Measurements from ENCODE around the gene SEC16A.

The SEC16A gene

DNA sequence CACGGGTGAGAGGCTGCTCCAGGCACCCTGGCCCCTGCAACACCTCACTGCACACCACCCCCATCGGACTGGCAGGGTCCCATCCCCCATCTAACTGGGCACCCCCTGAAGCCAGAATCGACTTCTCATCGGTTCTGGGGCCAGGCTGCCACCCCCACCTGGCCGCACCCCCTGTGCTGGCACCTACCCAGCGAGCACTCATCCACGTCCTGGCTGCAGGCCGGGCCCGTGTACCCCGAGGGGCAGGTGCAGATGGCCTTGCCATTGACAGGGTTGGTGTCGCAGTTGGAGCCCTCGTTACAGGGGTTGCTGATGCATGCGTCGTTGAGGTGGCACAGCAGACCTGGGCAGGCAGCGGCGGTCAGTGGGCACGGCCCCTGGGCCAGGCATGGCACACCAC lies 35.1 kb upstream of the SEC16A start:
- no peak for DNase-seq (ENCODE audit: low read depth in 2 of 2)

DNA sequence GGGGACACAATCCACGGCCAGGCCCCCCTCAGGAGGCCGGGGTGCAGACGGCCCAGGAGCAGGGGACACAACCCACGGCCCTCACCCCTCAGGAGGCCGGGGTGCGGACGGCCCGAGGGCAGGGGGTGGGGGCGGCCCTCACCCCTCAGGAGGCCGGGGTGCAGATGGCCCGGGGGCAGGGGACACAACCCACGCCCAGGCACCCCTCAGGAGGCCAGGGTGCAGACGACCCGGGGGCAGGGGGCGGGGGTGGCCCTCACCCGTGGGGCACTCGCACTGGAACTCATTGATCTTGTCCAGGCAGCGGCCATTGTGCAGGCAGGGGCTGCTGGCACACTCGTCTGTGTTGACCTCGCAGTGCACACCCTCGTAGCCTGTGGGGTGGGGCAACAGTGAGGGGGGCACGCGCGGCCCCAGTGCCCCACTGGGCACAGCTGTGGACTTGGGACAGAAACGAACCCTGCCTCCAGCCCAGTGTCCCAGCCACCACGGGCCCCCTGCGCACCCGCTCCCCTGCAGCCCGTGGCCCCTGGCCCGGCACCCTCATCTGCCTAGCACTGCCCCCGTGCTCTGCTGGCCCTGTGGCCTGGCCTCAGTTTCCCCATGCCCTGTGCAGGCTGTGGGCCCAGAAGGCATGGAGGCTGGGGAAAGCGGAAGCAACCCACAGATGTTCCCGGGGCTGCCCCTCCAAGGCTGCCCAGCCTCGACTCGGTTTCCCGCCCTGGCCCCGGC lies 34.3 kb upstream of the SEC16A start:
- no peak for DNase-seq (ENCODE audit: low read depth in 2 of 2)

DNA sequence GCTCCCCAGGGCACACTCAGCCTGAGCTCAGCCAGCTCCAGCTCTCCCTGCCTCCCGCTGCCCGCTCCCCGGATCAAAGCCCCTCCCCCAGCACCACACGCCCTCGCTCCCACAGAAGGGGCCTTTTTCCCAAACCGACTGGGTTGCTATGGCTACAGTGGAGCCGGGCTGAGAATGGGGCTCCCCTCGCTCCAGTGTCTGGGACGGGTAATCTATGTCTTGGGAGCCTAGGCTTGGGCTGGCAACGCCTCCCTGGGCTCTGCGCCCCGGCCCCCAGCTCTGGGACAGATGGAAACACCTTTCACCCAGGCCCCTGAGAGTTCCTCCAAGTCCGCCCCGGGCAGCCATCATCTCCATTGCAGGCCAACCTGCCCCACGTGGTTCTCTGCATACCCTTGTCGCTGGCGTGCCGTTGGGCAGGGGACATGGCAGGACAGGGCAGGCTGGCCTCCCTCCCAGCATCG lies 33.4 kb upstream of the SEC16A start:
- no peak for DNase-seq (ENCODE audit: low read depth in 2 of 2)

DNA sequence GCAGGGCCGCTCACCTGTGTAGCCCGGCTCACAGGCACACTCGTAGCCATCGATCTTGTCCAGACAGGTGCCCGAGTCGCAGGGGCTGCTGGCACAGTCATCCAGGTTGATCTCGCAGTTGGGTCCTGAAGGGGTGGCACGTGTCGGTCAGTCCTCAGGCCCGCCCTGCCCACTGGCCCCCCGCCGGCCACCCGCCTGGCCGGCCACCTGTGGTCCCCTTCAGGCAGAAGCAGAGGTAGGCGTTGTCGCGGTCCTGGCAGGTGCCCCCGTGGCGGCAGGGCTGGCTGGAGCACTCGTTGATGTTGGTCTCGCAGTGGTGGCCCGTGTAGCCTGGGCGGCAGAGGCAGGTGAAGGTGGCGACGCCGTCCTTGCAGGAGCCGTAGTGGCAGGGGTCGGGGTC lies 32.4 kb upstream of the SEC16A start:
- DNase-seq (ENCODE audit: low read depth in 2 of 2), result no peak

DNA sequence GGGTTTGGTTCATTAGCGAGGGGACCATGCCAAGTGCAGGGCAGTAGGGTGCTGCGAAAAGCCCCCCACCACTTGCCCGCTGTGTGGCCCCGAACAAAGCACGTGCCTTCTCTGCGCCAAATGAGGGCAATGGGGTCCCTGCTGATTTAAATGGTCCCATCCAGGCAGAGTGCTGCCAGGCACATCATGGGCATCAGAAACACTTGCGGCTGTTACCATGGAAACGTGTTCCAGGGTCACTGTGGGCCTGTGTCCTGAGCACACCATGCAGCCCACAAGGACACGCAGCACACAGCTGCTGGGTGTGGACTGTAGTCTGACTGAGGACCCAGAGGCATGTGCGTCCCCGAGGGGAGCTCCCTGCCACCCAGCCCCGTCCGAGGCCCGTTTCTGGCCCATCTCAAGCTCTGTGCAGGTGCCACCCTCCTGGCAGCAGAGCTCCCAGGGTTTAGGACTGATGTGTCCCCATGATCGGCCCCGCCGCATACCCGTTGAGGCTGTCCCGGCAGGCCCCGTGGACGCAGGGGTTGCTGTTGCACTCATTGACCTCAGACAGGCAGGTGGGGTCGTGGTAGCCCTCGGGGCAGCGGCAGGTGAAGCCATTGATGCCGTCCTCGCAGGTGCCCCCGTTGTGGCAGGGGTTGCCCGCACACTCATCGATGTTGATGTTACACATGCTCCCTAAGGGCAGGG lies 31.3 kb upstream of the SEC16A start:
- DNase-seq (ENCODE audit: low read depth in 2 of 2), result no peak

DNA sequence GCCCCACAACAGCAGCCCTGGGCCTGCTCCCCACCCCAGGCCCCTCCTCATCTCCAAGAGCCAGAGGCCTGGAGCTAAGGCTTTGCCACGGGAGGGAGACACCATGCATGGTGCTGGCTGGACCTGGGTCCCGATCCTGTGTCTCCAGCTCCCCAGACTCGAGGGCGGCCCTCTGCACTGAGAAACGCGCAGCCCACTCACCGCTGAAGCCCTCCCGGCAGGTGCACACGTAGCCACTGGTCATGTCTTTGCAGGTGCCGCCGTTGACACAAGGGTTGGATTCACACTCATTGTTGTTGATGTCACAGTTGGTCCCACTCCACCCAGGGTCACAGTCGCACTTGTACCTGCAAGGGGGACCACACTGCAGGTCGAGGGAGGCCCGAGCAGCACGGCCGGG lies 30.4 kb upstream of the SEC16A start:
- no peak for DNase-seq (ENCODE audit: low read depth in 2 of 2)

DNA sequence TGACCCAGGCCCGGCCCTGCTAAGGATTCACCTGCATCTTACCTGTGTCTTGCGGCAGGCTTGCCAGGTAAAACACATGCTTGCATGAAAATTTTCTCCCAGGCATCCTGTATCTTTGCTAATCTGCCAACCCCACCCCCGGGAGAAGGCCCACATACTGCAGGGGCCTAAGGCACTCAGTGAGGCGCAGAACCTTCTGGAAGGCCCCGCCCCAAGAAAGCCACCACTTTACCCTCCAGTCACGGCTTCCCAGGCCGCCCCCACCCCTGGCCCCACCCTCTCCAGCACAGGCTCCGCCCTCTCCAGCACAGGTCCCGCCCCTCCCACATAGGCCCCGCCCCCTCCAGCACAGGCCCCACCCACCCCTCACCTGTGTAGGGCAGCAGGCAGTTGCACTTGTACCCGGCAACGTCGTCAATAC lies 29.8 kb upstream of the SEC16A start:
- peak in 1 of 2 donors; percentile 19 for DNase-seq (ENCODE audit: low read depth in 2 of 2)

DNA sequence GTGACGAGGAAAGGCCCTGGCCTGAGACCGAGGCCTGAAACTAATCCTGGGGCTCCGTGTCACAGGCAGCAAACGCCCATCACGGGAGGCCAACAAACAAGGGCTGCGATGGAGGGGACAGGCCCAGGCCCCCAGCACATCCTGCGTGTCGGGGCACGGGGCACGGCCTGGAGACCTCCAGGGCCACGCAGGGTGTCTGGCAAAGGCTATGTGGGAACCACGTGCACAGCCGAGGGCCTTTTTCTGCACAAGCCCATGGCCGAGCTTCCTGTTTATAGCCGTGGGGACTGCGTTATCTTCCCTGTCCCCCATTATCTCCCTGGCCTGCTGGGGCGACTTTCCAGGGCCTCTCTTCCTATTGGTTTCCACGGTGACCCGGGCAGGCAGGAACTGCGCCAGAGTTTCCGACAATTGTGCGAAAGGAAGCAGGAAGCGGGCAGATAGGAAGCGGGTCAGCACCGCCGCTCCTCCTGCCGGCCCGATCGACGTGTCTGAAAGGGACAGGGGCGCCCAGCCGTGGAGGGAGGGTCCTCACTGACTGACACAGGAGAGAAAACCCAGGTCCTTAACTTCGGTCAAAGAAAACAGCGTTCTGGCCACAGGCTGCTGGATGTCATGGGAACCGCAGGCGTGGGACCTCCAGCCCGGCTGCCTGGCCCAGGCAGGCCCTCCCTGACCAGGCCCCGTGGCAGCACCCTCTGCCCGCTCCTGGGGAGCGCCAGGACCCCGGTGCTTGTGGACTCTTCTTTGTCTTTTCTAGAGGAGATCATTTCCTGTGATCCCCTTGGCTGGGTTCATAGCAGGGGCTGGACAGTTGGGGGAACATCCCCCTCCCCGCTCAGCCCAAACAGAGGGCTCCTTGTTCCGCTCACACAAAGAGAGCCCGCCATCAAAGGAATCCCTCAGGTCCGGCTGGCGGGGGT lies 29.1 kb upstream of the SEC16A start:
- no peak for DNase-seq (ENCODE audit: low read depth in 2 of 2)

DNA sequence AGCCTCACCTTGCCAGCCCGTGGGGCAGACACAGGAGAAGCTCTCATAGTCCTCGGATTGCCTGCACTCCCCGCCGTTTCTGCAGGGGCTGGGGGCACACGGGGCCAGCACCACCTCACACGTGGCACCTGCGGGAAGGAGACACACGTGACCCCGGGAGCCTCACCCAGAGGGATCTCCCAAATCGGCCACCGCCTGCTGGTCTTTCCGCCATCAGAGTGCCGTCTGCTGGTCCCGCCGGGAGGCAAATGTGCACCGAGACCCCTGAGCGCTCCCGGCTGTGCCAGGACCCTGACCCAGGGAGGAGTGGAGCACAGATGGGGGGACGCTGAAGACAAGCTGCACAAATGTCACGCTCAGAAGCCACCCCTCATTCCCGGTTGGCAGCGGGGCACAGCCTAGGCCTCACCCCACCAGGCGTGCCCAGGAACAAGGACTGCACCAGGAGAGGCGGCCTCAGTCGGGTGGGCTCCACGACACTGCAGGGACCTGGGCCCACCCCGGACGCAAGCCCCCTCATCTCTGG lies 28.4 kb upstream of the SEC16A start:
- no peak for DNase-seq (ENCODE audit: low read depth in 2 of 2)

DNA sequence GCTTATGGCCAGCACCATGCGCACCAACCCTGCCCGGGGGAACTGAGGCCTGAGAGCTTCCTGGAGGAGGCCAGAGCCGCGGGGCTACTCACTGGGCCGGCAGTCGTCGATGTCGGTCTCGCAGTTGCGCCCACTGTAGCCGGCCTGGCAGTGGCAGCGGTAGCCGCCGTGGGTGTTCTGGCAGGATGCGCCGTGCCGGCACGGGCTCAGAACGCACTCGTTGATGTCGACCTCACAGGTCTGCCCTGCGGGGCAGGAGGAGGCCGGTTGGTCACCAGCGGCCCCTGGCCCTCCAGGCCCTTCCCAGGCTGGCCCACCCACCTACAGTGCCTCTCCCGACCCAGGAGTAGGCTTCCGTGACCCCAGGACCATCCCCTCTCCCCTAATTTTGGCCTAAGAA lies 27.7 kb upstream of the SEC16A start:
- no peak for DNase-seq (ENCODE audit: low read depth in 2 of 2)

DNA sequence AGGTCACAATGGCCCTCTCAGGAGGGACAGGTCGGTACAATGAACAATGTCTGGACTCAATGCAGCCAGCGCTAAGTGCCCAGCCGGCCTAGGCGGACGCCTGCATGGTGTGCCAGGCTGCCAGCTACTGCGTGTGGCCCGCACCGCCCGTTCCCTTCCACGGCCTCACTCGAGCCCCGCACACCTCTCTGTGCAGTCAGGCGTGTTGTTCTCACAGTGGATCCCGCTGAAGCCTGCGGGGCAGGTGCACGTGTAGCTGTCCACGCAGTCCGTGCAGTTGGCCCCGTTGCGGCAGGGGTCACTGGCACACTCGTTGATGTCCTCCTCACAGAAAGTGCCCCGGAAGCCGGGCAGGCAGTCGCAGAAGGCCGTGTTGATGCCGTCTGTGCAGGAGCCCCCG lies 26.7 kb upstream of the SEC16A start:
- no peak for DNase-seq (ENCODE audit: low read depth in 2 of 2)

DNA sequence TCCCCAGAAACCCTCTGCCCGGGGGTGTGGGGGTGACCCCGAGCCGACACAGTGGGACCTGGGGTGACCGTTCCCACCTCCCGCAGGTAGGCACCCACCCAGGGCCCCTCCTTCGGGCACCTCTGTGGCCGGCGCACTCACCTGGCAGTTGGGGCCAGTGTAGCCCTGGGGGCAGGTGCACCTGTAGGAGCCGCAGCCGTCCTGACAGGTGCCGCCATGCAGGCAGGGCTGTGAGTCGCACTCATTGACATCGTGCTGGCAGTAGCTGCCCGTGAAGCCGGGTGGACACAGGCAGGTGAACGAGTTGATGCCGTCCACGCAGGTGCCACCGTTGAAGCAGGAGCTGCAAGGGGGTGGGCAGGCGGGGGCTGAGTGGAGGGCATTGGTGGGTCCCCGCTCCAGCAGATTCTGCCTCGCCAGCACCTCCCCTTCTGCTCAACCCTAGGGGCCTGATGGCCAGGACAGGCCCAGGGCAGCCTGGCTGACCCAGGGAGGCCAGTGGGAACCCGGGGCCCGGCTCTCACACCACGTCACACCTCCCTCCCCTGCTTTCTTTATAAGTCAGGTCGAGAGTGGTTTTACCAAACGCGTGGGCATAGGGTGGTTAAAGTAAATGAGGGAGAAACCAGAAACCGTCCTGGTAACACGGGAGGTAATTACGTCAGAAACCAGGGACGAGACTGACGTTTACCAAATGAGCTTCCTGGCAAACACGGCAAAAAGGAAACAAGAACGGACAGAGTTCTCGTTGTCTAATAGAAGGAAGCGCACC lies 26.1 kb upstream of the SEC16A start:
- DNase-seq (ENCODE audit: low read depth in 2 of 2), result no peak

DNA sequence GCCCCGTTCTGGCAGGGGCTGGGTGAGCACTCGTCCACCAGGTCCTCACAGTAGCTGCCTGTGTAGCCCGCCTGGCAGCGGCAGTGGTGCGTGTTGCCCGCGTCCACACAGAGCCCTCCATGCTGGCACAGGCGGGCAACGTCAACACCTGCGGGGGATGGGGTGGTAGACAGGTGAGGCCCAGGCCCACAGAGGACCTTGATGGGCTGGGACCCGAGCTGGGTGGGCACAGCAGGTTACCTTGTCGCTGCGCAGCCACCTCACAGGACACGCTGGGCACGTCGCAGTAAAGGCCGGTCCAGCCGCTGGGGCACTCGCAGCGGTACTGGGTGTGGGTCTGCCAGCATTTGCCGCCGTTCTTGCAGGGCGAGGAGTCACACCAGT lies 25.1 kb upstream of the SEC16A start:
- no peak for DNase-seq (ENCODE audit: low read depth in 2 of 2)

DNA sequence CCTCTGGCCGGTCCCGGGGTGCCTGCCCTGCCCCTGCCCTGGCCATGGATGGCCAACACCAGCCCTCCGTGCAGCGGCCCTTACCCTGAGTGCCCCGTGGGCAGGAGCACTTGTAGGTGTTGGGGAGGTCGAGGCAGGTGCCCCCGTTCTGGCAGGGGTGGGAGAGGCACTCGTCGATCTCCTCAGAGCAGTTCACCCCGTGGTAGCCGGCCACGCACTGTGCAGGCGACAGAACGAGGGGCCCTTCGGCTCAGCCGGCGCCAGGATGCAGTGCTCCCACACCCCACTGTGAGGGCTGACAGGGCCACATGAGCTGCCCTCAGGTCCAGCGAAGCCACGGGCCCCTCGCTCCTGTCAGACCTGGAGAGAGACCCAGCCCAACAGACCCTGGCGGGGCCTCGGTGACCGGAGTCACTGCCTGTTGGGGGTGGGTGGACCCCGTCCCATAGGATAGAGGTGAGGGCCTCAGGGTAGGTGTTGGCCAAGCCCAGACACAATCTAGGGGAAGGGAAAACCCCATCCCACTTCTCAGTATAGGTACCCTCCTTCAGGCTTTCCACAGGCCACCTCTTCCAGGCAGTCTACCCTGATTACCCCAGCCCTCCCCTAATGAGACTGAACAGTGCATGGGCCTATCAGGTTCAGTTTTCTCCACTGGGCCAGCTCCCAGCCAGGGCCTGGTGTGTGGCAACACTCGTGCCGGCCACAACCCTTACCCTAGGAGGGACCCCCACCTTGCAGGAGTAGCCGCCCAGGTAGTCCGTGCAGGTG lies 24.6 kb upstream of the SEC16A start:
- DNase-seq (ENCODE audit: low read depth in 2 of 2), result no peak

DNA sequence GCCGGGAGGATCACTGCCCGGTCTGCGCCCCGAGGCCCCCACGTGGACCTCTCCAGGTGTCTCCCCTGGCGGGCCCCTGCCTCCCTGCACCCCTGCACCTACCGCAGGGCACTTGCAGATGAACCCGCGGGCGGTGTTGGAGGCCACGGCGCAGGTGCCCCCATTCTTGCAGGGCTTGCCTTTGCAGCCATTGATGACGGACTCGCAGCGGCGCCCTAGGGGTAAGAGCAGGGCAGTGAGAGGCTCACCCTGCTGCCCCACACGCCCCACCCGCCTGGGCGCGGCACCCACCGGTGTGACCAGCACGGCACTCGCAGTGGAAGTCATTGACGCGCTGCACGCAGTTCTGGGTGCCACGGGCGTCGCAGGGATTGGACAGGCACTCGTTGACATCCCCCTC lies 23.6 kb upstream of the SEC16A start:
- no peak for DNase-seq (ENCODE audit: low read depth in 2 of 2)

DNA sequence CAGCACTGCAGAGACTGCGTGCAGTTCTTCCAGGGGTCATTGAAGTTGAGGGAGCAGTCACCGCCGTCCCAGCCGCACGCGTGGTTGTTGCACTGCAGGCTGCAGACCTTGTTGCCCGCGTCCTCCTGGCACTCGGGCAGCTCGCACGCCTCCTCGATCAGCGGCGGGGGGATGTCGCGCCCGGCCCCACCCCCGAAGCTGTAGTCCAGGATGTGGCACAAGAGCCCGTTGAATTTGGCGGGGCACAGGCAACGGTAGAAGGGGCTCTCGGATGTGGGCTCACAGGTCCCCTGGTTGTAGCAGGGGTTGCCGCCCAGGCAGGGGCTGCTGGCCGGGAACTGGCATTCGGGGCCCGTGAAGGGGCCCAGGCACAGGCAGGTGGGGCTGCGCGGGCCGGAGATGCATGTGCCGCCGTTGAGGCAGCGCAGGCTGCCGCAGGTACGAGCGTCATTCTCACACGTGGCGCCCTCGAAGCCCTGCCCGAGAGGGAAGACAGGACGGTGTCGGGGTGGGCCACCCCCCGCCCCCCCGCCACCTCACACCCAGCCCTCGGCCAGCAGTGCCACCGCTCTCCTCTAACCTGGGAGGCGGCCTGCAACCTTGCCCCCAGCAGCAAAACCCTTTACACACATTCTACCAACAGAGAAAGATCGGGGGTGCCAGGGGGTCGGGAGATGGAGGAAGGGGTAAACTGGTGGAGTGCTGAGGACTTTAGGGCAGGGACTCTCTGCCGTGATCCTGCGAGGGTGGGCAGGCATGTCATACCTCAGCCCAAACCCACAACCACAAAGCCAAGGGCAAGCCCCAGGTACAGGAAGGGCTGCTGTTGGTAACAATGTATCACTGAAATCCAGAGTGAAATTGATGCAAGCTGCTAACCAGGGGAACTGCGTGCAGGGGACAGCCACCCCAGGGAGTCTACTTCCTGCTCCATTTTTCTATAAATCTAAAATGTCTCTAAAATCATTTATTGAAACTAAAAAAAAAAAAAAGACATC lies 22.9 kb upstream of the SEC16A start:
- DNase-seq (ENCODE audit: low read depth in 2 of 2), result no peak

DNA sequence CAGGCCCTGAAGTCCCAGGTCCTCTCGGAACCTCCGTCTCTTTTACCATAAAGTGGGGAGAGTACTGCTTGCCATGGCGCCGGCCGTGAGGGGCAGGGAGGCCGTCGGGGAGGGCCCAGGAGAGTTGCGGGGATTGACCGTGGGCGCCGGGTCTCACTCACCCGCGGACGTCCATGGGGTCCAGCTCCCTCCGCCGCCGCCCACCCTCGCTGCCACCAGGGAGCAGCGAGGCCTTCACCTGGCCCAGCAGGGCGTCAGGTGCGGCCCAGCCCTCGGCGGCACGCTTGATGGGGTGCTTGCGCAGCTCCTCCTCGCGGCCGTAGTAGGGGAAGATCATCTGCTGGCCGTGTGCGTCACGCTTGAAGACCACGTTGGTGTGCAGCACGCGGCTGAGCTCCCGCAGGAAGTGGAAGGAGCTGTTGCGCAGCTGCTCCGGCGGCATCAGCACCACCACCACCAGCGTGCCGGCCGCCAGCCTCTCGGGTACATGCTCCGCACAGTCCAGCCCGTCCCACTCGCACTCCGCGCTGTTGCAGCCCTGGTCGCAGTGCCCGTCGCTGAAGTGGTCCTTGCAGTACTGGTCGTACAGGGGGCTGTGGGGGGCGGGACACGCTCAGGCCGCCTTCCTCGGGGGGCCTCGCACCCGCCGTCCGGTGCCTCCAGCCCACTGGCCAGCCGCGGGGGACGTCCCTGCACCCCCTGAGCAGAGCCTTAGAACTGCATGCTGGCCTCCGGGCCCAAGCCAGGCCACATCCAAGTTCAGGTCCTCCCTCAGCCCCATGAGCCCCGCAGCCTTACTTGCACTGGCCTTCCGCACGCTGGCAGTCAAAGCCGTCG lies 21.9 kb upstream of the SEC16A start:
- DNase-seq (ENCODE audit: low read depth in 2 of 2), result no peak

DNA sequence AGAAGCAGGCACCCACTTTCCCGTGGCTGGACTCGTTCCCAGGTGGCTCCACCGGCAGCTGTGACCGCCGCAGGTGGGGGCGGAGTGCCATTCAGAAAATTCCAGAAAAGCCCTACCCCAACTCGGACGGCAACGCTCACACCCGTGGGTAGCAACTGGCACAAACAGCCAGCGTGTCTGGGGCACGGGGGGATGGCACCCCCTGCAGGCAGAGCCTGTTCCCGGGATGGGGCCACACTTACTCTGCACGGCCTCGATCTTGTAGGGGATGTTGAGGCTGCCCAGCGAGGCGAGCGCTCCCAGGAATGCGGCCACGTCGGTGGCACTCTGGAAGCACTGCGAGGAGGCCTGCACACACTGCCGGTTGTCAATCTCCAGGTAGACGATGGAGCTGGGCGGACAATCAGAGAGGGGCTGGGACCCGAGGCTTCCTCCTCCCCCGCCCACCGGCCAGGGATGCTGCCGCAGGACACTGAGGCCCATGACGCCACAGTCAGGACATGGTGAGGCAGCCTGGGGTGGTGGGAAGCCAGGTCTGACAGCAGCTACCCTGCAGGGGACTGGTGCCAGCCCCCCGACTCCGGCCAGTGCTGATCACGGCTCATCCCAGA lies 20.2 kb upstream of the SEC16A start:
- no peak for DNase-seq (ENCODE audit: low read depth in 2 of 2)

Data from stimulated activated CD4-positive, alpha-beta T cell treated with anti-CD3 and anti-CD28 coated beads, Interleukin-15, amount 100 ng/mL, for 48 hours (primary cell).